ENCODE results near the gene SCYL2. TPM values are rescaled to one million over a fixed set of nuclear protein-coding genes. Genes with fewer than 3 reads are reported as not detected.

The SCYL2 gene
- total RNA-seq, 1 donor: 76.0 TPM

GRCh38 chr12:100234166-100234565, 32.8 kb upstream of the SCYL2 start:
- peak overlapping the region; percentile 3 for H3K4me3 ChIP-seq (ENCODE audit: low read depth, low read length)
- TF ChIP-seq, protein P1, sequence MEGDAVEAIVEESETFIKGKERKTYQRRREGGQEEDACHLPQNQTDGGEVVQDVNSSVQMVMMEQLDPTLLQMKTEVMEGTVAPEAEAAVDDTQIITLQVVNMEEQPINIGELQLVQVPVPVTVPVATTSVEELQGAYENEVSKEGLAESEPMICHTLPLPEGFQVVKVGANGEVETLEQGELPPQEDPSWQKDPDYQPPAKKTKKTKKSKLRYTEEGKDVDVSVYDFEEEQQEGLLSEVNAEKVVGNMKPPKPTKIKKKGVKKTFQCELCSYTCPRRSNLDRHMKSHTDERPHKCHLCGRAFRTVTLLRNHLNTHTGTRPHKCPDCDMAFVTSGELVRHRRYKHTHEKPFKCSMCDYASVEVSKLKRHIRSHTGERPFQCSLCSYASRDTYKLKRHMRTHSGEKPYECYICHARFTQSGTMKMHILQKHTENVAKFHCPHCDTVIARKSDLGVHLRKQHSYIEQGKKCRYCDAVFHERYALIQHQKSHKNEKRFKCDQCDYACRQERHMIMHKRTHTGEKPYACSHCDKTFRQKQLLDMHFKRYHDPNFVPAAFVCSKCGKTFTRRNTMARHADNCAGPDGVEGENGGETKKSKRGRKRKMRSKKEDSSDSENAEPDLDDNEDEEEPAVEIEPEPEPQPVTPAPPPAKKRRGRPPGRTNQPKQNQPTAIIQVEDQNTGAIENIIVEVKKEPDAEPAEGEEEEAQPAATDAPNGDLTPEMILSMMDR (IDR thresholded peaks at IDR 0.05; ENCODE audit: insufficient read depth, low read depth, low read length): no peak

DNA sequence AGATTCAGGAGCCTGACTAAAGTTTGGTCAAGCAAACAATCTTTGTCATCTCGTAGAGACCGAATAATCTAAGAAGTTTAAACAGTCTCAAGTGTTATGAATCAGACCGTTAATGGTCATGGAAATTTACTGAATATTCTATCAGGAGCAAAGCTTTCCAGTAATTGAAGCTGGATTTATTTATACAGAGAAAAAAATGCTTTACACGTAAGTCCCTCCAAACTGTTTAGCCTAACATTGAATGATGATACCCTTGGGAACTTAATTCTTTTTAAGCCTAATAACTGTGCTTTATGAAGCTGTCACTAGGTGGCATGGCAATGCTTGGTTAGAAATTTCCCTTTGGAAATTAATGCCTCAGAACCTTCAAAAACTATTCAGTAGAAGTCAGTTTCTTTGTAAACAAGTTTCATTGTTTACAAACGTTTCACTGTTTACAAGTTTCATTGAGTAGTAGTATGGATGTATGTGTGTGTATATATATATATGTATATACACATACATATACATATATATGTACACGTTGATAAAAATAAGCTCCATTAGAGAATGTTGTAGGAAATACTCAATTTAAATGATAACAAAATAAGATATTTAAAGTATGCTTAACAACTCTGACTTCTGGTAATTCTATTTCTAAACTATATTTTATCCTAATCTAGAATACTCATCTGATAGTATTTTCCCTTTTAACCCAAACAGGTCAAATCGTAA, 32.2 kb upstream of the SCYL2 start:
- DNase-seq (ENCODE audit: low read depth): peak; percentile 66
- TF ChIP-seq, protein P1 (IDR thresholded peaks at IDR 0.05; ENCODE audit: insufficient read depth, low read depth, low read length): peak; percentile 83
- peak overlapping the region; percentile 3 for H3K4me3 ChIP-seq (ENCODE audit: low read depth, low read length)

More at GRCh38 chr12:100234166-100234565, 32.8 kb upstream of the SCYL2 start:
- DNase-seq (ENCODE audit: low read depth): peak; percentile 63

- DNase-seq (ENCODE audit: low read depth): no peak
- TF ChIP-seq, protein P1 (IDR thresholded peaks at IDR 0.05; ENCODE audit: insufficient read depth, low read depth, low read length): no peak
- H3K4me3 ChIP-seq (ENCODE audit: low read depth, low read length): no peak overlapping the region
Observed at GRCh38 chr12:100238801-100239200, 28.2 kb upstream of the SCYL2 start.

DNA sequence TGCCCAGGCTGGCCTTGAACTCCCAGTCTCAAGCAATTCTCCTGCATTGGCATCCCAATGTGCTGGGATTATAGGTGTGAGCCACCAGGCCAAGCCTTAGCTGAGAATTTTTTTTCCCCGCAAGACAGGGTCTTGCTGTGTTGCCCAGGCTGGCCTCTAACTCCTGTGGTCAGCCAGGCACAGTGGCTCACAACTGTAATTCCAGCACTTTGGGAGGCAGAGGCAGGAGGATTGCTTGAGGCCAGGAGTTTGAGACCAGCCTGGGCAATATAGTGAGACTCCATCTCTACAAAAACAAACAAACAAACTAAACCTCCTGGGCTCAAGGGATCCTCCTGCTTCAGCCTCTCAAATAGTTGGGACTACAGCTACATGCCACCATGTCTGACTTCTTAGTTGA, 27.4 kb upstream of the SCYL2 start:
- no peak for DNase-seq (ENCODE audit: low read depth)
- H3K4me3 ChIP-seq (ENCODE audit: low read depth, low read length): no peak overlapping the region
- TF ChIP-seq, protein P1 (IDR thresholded peaks at IDR 0.05; ENCODE audit: insufficient read depth, low read depth, low read length): no peak

DNA sequence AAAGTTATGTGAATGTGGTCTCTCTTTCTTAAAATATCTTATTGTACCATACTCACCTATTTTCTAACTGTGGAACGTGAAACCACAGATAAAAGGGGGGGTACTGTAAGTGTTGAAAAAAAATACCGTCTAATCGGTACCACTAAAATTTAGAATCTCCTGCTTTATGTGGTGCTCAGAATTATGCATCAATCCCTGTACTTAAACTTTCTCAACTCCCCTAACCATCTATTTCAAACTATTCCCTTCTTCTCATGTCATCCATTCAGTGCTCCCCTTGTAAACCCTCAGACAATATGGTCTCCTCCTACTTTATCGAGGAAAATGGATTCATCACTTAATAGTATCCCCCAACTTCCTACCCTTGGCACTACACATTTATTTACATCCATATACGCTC, 23.8 kb upstream of the SCYL2 start:
- H3K4me3 ChIP-seq (ENCODE audit: low read depth, low read length): no peak overlapping the region
- DNase-seq (ENCODE audit: low read depth): no peak
- TF ChIP-seq, protein P1 (IDR thresholded peaks at IDR 0.05; ENCODE audit: insufficient read depth, low read depth, low read length): no peak

- DNase-seq (ENCODE audit: low read depth): no peak
- no peak overlapping the region for H3K4me3 ChIP-seq (ENCODE audit: low read depth, low read length)
- TF ChIP-seq, protein P1 (IDR thresholded peaks at IDR 0.05; ENCODE audit: insufficient read depth, low read depth, low read length): no peak
Observed at GRCh38 chr12:100247765-100248164, 19.2 kb upstream of the SCYL2 start.

- H3K4me3 ChIP-seq (ENCODE audit: low read depth, low read length): no peak overlapping the region
- no peak for DNase-seq (ENCODE audit: low read depth)
- TF ChIP-seq, protein P1 (IDR thresholded peaks at IDR 0.05; ENCODE audit: insufficient read depth, low read depth, low read length): no peak
Observed at GRCh38 chr12:100248886-100249285, 18.1 kb upstream of the SCYL2 start.
